Dedifferentiated amniotic fluid mesenchymal stem cell (primary cell): ENCODE data around the gene ATRX.
"Not testable (repeated sequence)": the region's sequence is repeated elsewhere in the genome, so short reads cannot be mapped to it uniquely, and the experiment has no call there.

Experiments used
- DNase-seq: peaks from one replicate; pipeline ENCODE4 v3.0.0-alpha.2; 2016; ENCODE audit errors: extremely low spot score

Gene ATRX

DNA sequence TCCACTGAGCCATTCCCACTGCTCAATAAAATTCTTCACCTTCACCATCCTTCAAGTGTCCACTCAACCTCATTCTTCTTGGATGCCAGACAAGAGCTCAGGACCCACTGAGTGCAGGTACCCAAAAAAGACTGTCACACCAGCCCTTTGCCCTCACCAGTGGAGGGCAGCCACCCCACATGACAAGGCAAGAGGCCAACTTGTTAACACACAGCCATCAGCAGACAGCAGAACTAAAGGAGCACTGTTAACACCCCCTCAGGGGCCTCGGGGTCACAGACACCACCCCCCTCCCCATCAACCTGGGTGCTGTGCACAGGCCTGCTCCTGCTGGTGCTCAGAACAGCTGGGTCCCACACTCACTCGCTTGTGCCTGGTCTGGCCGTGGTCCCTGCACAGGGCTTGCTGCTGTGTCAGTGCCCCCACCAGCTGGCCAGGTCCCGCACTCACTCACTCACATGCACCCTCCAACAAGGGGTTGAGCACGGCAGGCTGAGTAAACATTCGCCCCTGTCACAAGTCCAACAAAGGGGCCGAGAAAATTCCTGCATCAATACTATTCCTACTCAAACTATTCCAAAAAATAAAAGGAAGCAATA is 54.1 kb downstream of the ATRX start:
- DNase-seq = no peak

DNA sequence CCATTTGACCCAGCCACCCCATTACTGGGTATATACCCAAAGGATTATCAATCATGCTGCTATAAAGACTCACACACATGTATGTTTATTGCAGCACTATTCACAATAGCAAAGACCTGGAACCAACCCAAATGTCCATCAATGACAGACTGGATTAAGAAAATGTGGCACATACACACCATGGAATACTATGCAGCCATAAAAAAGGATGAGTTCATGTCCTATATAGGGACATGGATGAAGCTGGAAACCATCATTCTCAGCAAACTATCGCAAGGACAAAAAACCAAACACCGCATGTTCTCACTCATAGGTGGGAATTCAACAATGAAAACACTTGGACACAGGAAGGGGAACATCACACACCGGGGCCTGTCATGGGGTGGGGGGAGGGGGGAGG is 59.9 kb downstream of the ATRX start:
- DNase-seq = not testable (repeated sequence)

DNA sequence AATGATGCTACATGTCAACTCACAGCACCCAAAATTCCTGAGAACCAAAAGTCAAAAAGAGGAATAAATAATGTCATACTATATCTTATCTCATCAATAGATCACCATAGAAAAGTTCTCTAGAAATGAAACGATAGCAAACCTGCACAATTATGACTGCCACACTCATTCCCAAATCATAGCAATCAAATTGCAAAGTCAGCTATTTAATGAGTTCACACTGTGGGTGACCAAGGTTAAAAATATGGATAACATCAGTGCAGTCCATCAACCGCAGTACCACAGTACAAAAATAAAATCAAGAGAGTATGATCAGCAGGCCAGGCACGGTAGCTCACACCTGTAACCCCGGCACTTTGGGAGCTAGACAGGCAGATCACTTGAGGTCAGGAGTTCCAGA is 62.3 kb downstream of the ATRX start:
- DNase-seq = no peak

DNA sequence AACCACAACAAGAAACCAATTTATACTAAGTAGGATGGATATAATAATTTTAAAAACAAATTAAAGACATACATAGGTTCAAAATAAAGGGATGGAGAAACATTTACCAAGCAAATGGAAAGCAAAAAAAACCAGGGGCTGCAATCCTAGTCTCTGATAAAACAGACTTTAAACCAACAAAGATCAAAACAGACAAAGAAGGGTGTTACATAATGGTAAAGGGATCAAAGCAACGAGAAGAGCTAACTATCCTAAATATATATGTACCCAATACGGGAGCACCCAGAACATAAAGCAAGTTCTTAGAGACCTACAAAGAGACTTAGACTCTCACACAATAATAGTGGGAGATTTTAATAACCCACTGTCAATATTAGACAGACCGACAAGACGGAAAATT is 66.6 kb downstream of the ATRX start:
- no peak for DNase-seq

DNA sequence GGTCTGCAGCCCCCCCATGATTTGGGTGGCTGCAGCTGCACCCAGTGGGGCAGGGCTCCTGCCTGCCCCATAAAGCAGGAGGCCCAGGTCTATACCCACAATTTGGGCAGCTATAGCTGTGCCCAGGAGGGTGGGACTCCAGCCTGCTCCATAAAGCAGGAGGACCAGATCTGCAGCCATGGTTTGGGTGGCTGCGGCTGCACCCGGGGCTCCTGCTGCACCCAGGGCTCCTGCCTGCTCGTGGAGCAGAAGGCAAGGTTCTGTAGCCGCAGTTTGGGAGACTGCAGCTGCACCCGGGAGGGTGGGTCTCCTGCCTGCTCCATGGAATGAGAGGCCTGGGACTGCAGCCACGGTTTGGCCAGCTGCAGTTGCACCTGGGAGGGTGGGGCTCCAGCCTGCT is 81.1 kb downstream of the ATRX start:
- no peak for DNase-seq

DNA sequence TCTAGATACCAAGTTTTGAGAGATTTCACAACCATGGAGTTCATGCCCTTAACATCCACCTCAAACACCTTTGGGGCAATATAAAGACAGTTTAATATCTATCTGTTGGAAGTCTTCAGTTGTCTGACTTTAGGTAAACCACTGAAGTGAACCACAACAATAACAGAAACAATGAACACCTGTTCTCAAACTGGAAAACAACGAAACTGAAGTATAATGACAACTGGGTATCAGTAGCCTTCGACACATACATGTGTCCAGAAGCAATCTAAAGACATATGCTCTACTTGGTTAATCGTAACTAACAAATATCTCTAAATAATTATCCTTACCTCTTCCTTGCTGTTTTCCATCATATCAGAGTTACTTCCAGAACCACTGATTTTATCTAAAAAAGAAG is 87.8 kb downstream of the ATRX start:
- DNase-seq = no peak

DNA sequence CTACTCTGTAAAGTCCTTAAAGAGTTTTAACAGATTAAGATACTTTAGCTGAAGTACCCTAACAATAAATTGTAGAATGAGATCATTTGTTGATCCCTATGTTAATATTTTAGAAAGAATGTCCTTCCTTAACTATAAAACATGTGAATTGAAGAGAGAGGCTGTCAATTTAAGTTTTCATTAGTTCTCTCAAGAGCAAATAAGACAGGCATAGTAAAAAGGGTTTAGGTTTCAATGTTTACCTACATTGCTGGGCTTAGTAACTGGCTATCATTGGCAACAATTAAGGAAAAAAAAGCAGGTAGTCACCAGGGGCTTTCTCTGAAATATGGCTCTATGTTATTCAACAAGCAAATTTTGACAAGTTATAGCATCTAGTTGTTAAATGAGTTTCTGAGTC is 91.5 kb downstream of the ATRX start:
- DNase-seq = no peak

DNA sequence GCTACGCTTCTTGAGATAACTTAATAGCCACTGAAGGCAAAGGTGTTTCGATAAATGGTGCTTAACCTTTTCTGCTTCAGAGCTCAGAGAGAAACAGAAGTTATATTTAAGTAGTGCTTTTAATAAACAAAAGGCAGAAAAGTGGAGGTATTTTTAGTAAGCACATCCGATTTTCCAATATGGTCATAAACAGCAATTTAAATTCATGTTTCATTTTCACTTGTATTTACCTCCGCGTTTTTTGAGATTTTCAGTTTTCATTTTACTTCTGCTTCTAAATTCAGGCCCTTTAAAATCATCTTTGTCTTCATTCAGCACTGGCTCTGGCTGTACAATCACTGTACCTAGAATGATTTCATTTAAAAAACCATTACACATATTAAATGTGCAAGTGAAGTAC is 92.4 kb downstream of the ATRX start:
- no peak for DNase-seq

DNA sequence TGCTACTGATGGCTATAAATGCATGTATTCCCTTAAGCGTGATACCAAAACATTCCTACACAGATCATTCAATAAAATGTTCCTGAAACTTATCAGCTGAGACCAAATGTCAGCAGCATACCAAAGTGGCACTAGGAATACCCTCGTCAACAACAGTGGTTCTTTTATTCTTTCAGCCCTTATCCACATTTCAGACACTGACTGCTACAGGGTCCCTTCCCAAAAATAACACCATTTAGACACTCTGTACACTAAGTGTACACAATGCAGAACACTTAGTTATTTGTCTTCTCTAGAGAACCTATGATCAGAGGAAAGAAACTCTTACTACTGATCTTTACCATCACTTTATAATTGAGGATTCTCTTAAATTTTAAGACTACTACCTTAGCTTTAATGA is 94.1 kb downstream of the ATRX start:
- DNase-seq = no peak

DNA sequence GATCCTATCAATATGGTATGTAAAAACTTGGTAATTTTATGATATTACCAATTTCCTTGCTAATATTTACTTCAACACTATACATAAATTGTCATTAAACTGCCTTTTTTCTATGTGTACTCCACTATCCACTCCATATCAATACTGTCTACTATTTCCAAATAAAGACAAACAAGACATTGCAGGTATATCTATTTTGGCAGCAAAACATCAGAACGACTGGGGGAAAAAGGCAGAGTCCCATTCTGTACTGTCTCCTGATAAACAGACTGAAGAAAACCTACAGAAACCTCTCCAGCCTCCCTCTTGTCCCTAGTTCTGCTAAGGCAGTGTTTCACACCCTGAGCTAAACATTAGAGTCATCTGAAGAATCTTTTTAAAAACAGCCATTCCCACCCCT is 96.6 kb downstream of the ATRX start:
- no peak for DNase-seq

DNA sequence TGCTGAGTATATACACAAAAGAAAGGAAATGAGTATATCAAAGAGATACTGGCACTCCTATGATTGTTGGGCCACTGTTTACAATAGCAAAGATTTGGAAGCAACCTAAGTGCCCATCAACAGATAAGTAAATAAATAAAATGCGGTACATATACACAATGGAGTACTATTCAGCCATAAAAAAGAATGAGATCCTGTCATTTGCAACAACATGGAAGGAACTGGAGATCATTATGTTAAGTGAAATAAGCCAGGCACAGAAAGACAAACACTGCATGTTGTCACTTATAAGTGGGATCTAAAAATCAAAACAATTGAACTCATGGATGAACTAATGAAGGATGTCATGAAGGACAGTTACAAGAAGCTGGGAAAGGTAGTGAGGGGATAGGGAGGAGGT is 100.3 kb downstream of the ATRX start:
- DNase-seq = not testable (repeated sequence)

DNA sequence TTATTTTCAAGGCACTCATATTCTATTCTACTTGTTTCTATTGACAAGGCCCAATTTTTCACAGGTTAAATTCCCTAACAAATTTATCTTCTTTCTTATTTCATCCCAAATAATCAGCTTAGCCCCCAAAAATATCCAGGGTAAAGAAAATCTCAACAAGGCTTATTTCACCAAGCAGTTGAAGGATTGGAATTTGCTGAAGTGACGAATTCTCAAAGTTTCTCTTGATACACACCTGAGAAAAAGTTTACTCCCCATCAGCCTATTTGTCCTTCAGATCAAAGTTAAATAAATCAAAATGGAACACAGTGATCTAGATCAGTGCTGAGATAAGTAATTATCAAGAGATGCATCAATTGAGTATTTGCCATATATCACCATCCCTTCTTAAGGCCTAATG is 106.9 kb downstream of the ATRX start:
- no peak for DNase-seq

DNA sequence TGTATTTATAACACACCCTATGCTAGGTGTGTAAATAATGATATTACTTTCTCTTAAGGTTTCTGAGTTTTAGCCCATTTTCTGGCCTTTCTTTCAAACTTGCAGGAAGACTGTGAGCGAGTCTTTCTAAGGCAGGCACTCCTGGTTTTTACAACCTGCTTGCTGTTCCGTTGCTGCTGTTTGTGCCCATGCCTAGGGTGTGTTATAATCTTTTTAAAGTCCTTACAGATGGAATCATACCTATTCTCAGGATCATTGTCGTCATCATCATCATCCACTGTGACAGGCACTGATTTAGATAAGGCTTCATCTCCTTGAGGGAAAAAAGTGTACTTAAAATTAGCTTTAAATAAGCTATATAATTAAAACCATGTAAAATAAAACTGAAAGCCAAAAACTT is 110.0 kb downstream of the ATRX start:
- DNase-seq = no peak

DNA sequence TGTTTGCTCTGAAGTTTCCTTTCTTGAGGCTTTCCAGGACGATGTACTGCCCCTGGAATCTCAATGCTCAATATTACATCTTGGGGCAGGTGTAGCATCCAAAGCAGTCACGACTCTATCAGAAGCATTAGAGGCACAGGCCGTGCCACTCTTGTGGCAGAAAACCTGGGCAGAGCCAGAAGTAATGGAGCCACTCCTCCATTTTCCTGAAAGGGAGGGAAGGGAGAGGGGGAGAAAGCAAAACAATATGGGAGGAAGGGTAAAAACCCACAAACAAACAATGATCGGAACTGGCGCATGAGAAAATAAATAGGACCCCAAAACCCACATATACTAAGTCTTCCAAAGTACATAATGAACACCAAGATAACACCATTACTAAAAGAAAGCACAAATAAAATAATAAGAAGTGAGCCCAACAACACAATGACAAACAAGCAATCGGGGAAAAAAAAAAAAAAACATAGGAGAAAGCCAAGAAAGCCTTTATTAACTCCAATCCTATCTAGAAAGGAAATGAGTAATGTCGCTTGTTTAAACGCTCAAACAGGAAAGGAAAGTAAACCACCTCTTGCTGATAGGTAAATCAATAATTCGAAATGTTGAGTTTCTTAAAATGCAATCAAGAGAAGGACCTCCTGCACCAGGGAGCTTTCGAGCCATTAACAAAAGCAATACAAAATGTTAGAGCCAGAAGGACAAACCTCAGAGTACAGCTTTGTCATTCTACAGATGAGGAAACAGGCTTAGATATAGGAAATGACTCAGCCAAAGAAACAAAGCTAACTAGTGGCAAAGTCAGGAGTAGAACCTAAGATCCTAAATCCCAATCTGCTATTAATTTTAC is 117.4 kb downstream of the ATRX start:
- no peak for DNase-seq

DNA sequence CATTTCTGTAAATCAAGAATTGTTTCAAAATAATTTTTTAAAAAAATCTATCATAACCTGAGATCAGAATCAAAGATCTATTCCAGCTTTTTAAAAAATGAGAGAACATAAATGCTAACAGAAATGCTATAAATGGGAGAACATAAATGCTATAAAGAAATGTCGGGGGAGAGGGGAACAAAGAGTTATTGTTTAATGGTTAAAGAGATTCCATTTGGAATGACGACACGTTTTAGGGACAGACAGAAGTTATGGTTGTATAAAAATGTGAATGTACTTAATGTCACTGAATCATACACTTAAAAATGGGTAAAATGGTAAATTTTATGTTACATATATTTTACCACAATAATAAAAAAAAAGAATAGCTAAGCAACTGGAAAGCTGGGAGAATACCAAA is 127.1 kb downstream of the ATRX start:
- DNase-seq = no peak

DNA sequence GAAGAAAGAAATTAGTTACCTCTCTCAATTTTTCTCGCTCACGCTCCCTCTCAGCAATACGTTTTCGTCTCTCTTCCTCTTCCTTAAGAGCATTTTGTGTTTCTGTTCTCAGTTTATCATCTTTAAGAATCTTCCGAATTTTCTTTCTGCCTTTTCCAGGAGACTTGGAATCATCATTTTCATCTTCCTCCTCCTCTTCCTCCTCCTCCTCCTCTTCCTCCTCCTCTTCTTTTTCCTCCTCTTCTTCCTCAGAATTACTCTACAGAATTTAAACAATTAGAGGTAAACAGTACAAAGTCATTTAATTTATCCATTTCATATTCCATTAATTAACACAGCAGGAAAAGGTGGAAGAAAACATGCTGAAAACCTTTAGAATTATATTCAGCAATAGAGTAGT is 133.9 kb downstream of the ATRX start:
- no peak for DNase-seq

DNA sequence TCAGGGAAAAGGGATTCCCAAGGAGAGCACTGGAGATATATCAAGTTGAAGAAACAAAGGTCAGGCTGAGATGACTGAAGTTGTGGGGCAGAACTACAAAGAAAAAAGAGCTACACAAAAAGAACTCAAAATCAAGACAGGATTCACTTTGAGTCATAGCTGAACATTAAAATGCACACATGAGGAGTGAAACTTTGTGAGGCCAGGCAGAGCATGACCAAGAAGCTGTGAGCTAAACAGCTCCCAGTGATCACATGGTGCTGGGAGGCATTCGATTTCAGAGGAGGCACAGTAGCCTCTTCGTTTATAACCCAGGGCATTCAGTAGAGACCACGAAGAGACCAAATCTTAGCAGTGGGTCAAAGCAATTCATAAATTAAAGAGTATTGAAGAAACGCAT is 145.3 kb downstream of the ATRX start:
- no peak for DNase-seq

DNA sequence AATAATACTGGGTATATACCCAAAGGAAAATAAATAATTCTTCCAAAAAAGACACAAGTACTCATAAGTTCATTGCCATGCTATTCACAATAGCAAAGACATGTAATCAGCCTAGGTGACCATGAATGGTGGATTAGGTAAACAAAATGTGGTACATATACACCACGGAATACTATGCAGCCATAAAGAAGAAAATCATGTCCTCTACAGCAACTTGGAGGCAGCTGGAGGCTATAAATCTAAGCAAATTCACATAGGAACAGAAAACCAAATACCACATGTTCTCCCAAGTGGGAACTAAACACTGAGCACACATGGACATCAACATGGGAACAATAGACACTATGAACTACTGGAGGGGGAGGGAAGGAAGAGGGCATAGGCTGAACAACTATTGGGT is 146.2 kb downstream of the ATRX start:
- DNase-seq = no peak

DNA sequence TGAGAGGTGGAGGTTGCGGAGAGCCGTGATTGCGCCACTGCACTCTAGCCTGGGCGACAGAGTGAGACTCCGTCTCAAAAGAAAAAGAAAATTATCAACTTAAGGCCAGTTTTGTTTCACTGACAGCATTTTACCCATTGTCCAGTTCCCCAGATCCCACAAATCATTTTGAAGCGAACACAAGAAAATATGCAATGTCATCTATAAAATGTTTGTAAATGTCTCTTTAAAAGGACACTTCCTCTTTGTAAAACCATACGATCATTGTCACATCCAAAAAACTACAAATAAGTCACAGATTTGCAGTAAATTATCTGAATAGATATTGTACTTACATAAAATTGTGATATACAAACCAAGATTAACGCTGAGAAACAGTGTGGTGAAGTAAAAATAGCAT is 147.6 kb downstream of the ATRX start:
- DNase-seq = no peak

DNA sequence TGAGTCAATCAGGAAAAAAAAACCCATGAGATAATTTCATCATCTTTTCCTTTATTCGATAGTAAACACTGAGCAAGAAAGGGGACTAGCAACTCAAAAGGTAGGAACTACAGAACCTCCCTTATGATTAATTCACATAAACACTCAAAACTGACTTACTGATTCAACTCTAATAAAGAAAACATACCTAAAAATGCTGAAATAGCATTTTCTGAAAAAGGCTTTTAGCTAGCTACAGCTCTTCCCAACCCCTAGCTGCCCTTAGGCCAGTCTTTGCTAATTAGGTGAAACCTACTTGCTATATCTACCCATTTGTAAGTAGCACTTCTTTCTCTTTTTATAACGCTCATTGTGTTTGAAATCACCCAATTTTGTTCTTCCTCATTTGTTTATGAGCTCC is 150.6 kb downstream of the ATRX start:
- no peak for DNase-seq

DNA sequence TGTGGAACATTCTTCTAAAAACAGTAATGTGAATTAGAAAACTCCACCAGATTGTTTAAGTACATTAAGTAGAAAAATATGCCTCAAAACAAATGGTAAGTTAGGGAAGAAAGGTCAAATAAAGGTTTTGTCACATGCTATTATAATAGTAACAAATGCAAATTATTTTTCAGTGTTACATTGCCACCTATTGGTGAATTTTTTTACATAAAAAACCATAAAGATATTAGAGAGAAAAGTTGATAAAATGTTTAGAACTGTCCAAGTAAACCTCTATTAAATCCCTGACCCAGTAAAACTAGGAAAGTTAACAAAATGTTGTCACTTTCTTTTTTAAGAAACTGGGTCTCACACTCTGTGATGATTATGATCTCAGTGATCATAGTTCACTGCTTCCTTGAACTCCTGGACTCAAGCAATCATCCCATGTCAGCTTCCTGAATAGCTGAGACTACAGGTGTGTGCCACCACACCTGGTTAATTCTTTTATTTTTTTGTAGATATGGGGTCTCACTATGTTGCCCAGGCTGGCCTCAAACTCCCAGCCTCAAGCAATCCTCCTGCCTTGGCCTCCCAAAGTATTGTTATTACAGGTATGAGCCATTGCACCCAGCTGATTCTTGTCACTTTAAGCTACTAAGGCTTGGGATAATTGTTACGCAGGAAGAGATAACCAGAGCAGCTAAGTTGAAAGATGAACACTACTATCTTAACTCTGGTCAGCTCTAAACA is 157.6 kb downstream of the ATRX start:
- no peak for DNase-seq

DNA sequence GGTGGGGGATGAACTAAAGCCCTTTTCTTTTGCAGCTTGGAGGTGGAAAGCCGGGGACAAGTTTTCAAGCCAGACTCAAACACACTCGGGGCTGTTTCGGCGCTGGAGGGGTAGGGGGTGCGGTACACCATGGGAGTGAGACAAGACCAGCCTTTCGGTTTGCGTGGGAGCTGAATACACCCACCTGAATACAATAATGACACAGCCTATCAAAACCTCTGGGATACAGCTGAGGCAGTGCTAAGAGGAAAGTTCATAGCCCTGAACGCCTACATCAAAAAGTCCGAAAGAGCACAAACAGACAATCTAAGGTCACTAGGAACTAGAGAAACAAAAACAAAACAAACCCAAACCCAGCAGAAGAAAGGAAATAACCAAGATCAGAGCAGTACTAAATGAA is 163.3 kb downstream of the ATRX start:
- no peak for DNase-seq

DNA sequence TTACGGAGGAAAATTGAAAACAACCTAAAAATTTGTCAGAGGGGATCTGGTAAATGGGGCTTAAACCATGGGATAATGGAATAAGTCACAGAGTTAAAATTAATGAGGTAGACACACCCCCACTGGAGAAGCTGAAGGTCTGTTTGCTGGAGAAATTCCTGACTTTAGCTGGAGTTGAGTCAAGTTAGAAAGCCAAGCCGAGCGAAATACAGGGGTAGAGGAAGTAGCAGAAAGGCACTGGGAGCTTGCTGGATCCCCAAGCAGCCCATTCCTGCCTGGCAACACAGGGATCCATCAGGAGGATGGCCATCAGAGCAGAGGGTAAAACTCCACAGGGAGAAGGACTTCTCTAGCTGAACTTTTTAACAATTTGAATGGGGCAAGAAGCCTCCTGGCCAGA is 163.8 kb downstream of the ATRX start:
- DNase-seq = no peak
